CD14-positive monocyte (primary cell): ENCODE data around the gene LRRC47. TPM values are rescaled to one million over a fixed set of nuclear protein-coding genes. Genes with fewer than 3 reads are reported as not detected.

Experiments used
- DNase-seq, 3 donors: peaks; one replicate each; pipeline ENCODE4 v3.0.0-alpha.2; 2011 to 2022
- H2AFZ ChIP-seq: 2 replicates; pipeline ENCODE4 v1.6.0; 2012; ENCODE audit warnings: mild to moderate bottlenecking, low read depth, low read length, inconsistent platforms; ENCODE audit not compliant: insufficient read depth, poor library complexity, severe bottlenecking
- H3K27ac ChIP-seq, 2 donors: 1 replicate in 1 of 2; 2 replicates in 1 of 2; pipeline ENCODE4 v1.5.1; 2012 to 2013; ENCODE audit warnings: low read length in 2 of 2, control low read depth in 1 of 2, inconsistent platforms in 1 of 2, low read depth in 1 of 2, mild to moderate bottlenecking in 1 of 2
- H3K27me3 ChIP-seq, 2 donors: one replicate each; pipeline versions ENCODE4 v1.6.0 to v1.6.1; 2011 to 2013; ENCODE audit warnings: low read length in 2 of 2; ENCODE audit not compliant: control insufficient read depth in 2 of 2, insufficient read depth in 2 of 2
- H3K36me3 ChIP-seq, 2 donors: replicated peaks in 1 of 2; 1 replicate in 1 of 2; 2 replicates in 1 of 2; pipeline versions ENCODE4 v1.5.1 to v1.6.1; 2012 to 2013; ENCODE audit warnings: low read length in 2 of 2, control low read depth in 1 of 2, inconsistent platforms in 1 of 2, mild to moderate bottlenecking in 1 of 2; ENCODE audit not compliant: insufficient read depth in 2 of 2, control insufficient read depth in 1 of 2
- H3K4me1 ChIP-seq, 2 donors: 1 replicate in 1 of 2; 2 replicates in 1 of 2; pipeline versions ENCODE4 v1.5.1 to v1.6.1; 2012 to 2013; ENCODE audit warnings: low read length in 2 of 2, control low read depth in 1 of 2, inconsistent platforms in 1 of 2, mild to moderate bottlenecking in 1 of 2, moderate library complexity in 1 of 2; ENCODE audit not compliant: insufficient read depth in 2 of 2, control insufficient read depth in 1 of 2
- H3K4me2 ChIP-seq: replicated peaks from 2 replicates; pipeline ENCODE3; 2012; ENCODE audit warnings: low read length, moderate library complexity, mild to moderate bottlenecking; ENCODE audit not compliant: poor library complexity, severe bottlenecking; ENCODE audit errors: extremely low read depth
- H3K4me3 ChIP-seq, 3 experiments: fragments of 200-600 bp in 1 of 3; sonication (generic) in 1 of 3; replicated peaks in 1 of 3; 1 replicate in 2 of 3; 2 replicates in 1 of 3; pipeline ENCODE4 v1.5.1; 2011 to 2013; ENCODE audit warnings: low read length in 3 of 3, mild to moderate bottlenecking in 3 of 3, control low read depth in 2 of 3, low read depth in 2 of 3, inconsistent platforms in 1 of 3, moderate library complexity in 1 of 3
- H3K79me2 ChIP-seq: 2 replicates; pipeline ENCODE4 v1.6.0; 2012; ENCODE audit warnings: mild to moderate bottlenecking, control low read depth, inconsistent platforms, low read length, moderate library complexity; ENCODE audit not compliant: insufficient read depth
- H3K9ac ChIP-seq: 2 replicates; pipeline ENCODE4 v1.6.0; 2017; ENCODE audit warnings: low read length, mild to moderate bottlenecking; ENCODE audit not compliant: insufficient read depth, poor library complexity, severe bottlenecking
- H3K9me3 ChIP-seq, 2 donors: replicated peaks in 1 of 2; 1 replicate in 1 of 2; 2 replicates in 1 of 2; pipeline versions ENCODE4 v1.5.1 to v1.6.1; 2012 to 2013; ENCODE audit warnings: low read length in 2 of 2, control low read depth in 1 of 2; ENCODE audit not compliant: control insufficient read depth in 1 of 2, insufficient read depth in 1 of 2
- H4K20me1 ChIP-seq: 2 replicates; pipeline ENCODE4 v1.6.0; 2012; ENCODE audit warnings: mild to moderate bottlenecking, low read length, control low read depth, moderate library complexity; ENCODE audit not compliant: insufficient read depth
- H3K27ac Mint-ChIP-seq, 7 donors: one replicate each; pipeline ENCODE4 v1.8.0; 2020; ENCODE audit warnings: mild to moderate bottlenecking in 7 of 7, mixed read lengths in 7 of 7, moderate library complexity in 6 of 7, inconsistent platforms in 2 of 7
- H3K27me3 Mint-ChIP-seq, 3 donors: one replicate each; pipeline ENCODE4 v1.8.0; 2021 to 2022; ENCODE audit warnings: low read depth in 3 of 3, mild to moderate bottlenecking in 3 of 3, mixed read lengths in 3 of 3, moderate library complexity in 3 of 3, inconsistent platforms in 1 of 3
- H3K36me3 Mint-ChIP-seq, 2 donors: one replicate each; pipeline ENCODE4 v1.8.0; 2020; ENCODE audit warnings: mixed read lengths in 2 of 2, inconsistent platforms in 1 of 2, mild to moderate bottlenecking in 1 of 2
- H3K4me1 Mint-ChIP-seq: one replicate; pipeline ENCODE4 v1.8.0; 2020; ENCODE audit warnings: mild to moderate bottlenecking, mixed read lengths
- H3K4me3 Mint-ChIP-seq, 2 donors: one replicate each; pipeline ENCODE4 v1.8.0; 2020; ENCODE audit warnings: mild to moderate bottlenecking in 2 of 2, mixed read lengths in 2 of 2, moderate library complexity in 1 of 2
- H3K9me3 Mint-ChIP-seq, 7 donors: one replicate each; pipeline ENCODE4 v1.8.0; 2020 to 2022; ENCODE audit warnings: mixed read lengths in 7 of 7, mild to moderate bottlenecking in 6 of 7, moderate library complexity in 6 of 7, inconsistent platforms in 2 of 7
- WGBS: methylation state at CpG from one replicate; pipeline ENCODE4 v1.1.5; 2013; ENCODE audit warnings: missing lambda C conversion rate; ENCODE audit not compliant: insufficient coverage; 5-methylcytosine and 5-hydroxymethylcytosine counted together
- intact Hi-C, 2 donors: fragments of 100-400 bp; cut with micrococcal nuclease; formaldehyde crosslinking; loops; one replicate each; pipeline versions ENCODE4 v1.15.0 to v1.15.1; 2023
- polyA plus RNA-seq, 3 donors: library from polyadenylated mRNA; depleted of rRNA in 1 of 3; unstranded in 2 of 3; stranded (reverse) in 1 of 3; fragments of 300-500 nt in 2 of 3; fragments of >200 nt in 1 of 3; fragmentation: Illumina TruSeq in 2 of 3; gene quantifications; 1 replicate in 2 of 3; 2 replicates in 1 of 3; pipeline ENCODE4 v1.2.3, GENCODE V29; 2012 to 2021
- TF ChIP-seq, protein P1 (sequence below): fragments of 200-600 bp; IDR thresholded peaks from one replicate; pipeline ENCODE4 v1.8.0; 2022; ENCODE audit warnings: antibody characterized with exemption, mild to moderate bottlenecking

LRRC47 gene
- polyA plus RNA-seq, 3 donors = 17.8 to 24.8 (median 18.0) TPM

GRCh38 chr1:3741566-3742438 is 54.5 kb downstream of the LRRC47 start:
- intact Hi-C loops = no loop called here
- Histone ChIP-seq H4K20me1 (no peaks in the 10 kb centered on the region), H3K4me2 (no peak overlapping the region), H2AFZ (no peak overlapping the region), H3K79me2 (no peaks in the 10 kb centered on the region), H3K9ac (peak overlapping the region; percentile 1), H3K27me3 (no peaks in the 10 kb centered on the region), H3K9me3 (no peaks in the 10 kb centered on the region), H3K4me3 (no peak overlapping the region), H3K27ac (no peak overlapping the region), H3K36me3 (peaks cover 13 to 41% of the 10 kb centered on the region in 2 donors), H3K4me1 (peaks cover 7 to 12% of the 10 kb centered on the region in 2 donors)
- no peak for DNase-seq
- no peaks in the 10 kb centered on the region for H3K9me3 Mint-ChIP-seq
- TF ChIP-seq, protein P1, sequence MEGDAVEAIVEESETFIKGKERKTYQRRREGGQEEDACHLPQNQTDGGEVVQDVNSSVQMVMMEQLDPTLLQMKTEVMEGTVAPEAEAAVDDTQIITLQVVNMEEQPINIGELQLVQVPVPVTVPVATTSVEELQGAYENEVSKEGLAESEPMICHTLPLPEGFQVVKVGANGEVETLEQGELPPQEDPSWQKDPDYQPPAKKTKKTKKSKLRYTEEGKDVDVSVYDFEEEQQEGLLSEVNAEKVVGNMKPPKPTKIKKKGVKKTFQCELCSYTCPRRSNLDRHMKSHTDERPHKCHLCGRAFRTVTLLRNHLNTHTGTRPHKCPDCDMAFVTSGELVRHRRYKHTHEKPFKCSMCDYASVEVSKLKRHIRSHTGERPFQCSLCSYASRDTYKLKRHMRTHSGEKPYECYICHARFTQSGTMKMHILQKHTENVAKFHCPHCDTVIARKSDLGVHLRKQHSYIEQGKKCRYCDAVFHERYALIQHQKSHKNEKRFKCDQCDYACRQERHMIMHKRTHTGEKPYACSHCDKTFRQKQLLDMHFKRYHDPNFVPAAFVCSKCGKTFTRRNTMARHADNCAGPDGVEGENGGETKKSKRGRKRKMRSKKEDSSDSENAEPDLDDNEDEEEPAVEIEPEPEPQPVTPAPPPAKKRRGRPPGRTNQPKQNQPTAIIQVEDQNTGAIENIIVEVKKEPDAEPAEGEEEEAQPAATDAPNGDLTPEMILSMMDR = no peak
- peak overlapping the region in 3 of 7 donors; percentile 15 to 61 (median 43) for H3K27ac Mint-ChIP-seq
- over 99% methylated on average over 15 of the region's 22 CpGs for WGBS
- peaks cover 0 to 2% (median 0%) of the 10 kb centered on the region in 3 donors for H3K27me3 Mint-ChIP-seq
- H3K36me3 Mint-ChIP-seq = peaks cover 20 to 30% of the 10 kb centered on the region in 2 donors
- peaks cover 28% of the 10 kb centered on the region for H3K4me1 Mint-ChIP-seq
- H3K4me3 Mint-ChIP-seq = no peak overlapping the region

- Histone ChIP-seq H3K36me3 (peaks cover 13 to 49% of the 10 kb centered on the region in 2 donors), H2AFZ (no peak overlapping the region), H3K79me2 (no peaks in the 10 kb centered on the region), H3K4me3 (no peak overlapping the region), H3K4me2 (no peak overlapping the region), H3K27ac (no peak overlapping the region), H3K9me3 (no peaks in the 10 kb centered on the region), H3K4me1 (peaks cover 0 to 6% of the 10 kb centered on the region in 2 donors), H3K9ac (no peak overlapping the region), H4K20me1 (no peaks in the 10 kb centered on the region), H3K27me3 (no peaks in the 10 kb centered on the region)
- no peaks in the 10 kb centered on the region for H3K9me3 Mint-ChIP-seq
- H3K27ac Mint-ChIP-seq = no peak overlapping the region
- intact Hi-C loops = no loop called here
- peaks cover 17% of the 10 kb centered on the region for H3K4me1 Mint-ChIP-seq
- WGBS = 99% methylated on average over 9 of the region's 13 CpGs
- H3K4me3 Mint-ChIP-seq = no peak overlapping the region
- H3K27me3 Mint-ChIP-seq = peaks cover 0 to 2% (median 0%) of the 10 kb centered on the region in 3 donors
- no peak for DNase-seq
- TF ChIP-seq, protein P1 = no peak
- H3K36me3 Mint-ChIP-seq = peaks cover 25 to 36% of the 10 kb centered on the region in 2 donors
Measured at GRCh38 chr1:3740752-3741151, 55.5 kb downstream of the LRRC47 start.
